Activated T-cell treated with anti-CD3 and anti-CD28 coated beads for 48 hours (primary cell): ENCODE measurements around the gene FBF1.
A peak's percentile ranks its signal among the peaks of the same experiment; 100 is the strongest.
"Not testable (repeated sequence)": the region's sequence is repeated elsewhere in the genome, so short reads cannot be mapped to it uniquely, and the experiment has no call there.

Experiments used
- DNase-seq: peaks from one replicate; pipeline ENCODE4 v3.0.0-alpha.2; 2020; ENCODE audit warnings: low read depth

The FBF1 gene

DNA sequence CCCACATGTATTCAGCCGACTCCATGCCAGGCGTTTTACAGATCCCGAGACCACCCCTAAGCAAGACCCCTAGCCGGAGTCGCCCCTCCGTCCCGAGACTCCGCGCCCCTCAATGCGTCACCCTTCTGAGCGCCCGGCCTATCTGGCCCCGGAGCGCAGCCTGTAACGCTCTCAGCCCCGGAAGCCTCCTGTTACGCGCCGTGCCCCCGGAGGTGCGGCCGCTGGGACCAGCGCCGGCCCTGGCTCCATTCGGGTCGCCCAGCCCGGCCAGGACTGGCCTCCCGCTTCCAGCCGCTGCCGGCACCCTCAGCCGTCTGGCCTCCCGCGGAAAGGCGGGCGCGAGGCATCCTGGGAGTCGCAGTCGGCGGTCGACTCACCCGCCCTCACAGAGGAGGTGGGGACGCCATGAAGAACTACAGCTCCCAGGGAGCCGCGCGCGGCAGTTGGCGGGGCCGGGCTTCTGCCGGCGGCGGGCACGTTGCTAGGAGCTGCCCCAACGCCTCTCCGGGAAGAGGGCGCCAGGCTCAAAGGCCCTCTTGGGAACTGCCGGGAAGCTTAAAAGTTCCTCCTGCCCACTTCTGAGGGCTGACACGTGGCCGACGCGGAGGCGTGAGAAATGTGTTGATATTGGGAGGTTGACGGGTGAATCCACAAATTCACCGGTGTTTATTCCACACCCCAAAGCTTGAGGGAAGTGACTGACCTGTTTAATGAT, at the start of gene FBF1:
Gene FBF1 (minus strand): TSS at position 316 of the 715 bp plus-strand sequence. CDS start 2,893 bp downstream, outside the sequence.
- DNase-seq, result peak; percentile 89

DNA sequence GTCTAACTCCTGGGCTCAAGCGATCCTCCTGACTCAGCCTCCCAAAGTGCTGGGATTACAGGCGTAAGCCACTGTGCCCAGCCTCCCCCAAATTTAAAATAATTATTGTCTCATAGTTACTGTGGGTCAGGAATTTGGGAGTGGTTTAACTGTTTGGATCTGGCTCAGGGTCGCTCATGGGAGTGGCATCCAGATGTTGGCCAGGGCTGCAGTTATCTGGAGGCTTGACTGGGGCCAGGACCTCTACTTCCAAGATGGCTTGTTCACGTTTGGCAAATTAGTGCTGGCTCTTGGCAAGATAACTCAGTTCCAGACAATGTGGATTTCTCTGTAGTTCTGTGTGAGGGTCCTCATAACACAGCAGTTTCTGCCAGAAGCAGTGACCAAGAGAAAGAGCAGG, 46.2 kb upstream of the FBF1 start:
- no peak for DNase-seq

- DNase-seq, result no peak
Measured at GRCh38 chr17:75985986-75986385, 45.1 kb upstream of the FBF1 start.

- DNase-seq, result no peak
Measured at GRCh38 chr17:75983501-75984181, 42.8 kb upstream of the FBF1 start.

DNA sequence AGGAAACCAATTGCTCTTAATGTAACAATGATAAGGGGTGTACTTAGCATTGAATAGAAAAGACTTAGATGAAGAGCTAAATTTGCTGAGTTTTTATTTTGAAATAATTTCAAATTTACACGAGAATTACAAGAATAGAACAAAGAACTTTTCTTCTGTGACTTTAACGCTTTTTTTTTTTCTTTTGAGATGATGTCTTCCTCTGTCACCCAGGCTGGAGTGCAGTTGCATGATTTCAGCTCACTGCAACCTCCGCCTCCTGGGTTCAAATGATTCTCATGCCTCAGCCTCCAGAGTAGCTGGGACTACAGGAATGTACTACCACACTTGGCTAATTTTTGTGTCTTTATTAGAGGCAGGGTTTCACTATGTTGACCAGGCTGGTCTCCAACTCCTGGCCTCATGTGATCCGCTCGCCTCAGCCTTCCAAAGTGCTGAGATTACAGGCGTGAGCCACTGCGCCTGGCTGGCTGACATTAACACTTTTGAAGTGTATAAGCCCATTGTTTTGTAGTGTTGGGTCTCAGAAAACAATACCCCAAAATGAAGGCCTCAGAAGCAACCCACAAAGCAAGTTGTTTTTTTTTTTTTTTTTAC, 40.3 kb upstream of the FBF1 start:
- no peak for DNase-seq

DNA sequence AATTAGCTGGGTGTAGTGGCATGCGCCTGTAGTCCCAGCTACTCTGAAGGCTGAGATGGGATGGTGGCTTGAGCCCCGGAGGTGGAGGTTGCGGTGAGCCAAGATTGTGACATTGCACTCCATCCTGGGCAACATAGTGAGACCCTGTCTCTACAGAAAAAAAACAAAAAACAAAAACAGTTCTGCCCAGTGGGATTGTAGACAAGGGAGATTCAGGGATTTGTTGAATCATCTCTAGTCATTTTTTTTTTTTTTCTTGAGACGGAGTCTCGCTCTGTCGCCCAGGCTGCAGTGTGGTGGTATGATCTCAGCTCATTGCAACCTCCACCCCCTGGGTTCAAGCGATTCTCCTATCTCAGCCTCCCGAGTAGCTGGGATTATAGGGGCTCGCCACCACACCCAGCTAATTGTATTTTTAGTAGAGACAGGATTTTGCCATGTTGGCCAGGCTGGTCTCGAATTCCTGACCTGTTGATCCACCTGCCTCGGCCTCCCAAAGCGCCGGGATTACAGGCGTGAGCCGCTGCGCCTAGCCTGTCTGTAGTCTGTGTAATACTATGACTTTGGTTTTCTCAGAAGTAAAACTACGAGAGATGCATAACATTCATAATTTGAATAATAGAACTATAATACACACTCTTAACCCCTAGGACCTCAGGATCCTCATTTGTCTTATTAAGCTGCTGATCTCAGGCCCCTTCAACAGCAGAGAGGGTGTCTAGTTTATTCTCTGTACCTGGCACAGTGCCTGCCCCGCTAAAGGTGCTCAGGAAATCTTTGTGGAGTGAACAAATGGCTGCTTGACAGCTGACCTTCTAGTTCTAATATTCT, 39.6 kb upstream of the FBF1 start:
- DNase-seq, result no peak

- no peak for DNase-seq
Measured at GRCh38 chr17:75979705-75980187, 38.9 kb upstream of the FBF1 start.

- peak; percentile 93 for DNase-seq
Measured at GRCh38 chr17:75978938-75979704, 38.3 kb upstream of the FBF1 start, which contains the start of the genes ACOX1 and TEN1. TSS of gene ACOX1 (minus strand) at chr17:75979166. CDS start at chr17:75979073, 93 bp downstream. TSS of gene TEN1 (plus strand) at chr17:75979240. CDS start at chr17:75986193, 6,953 bp downstream.

DNA sequence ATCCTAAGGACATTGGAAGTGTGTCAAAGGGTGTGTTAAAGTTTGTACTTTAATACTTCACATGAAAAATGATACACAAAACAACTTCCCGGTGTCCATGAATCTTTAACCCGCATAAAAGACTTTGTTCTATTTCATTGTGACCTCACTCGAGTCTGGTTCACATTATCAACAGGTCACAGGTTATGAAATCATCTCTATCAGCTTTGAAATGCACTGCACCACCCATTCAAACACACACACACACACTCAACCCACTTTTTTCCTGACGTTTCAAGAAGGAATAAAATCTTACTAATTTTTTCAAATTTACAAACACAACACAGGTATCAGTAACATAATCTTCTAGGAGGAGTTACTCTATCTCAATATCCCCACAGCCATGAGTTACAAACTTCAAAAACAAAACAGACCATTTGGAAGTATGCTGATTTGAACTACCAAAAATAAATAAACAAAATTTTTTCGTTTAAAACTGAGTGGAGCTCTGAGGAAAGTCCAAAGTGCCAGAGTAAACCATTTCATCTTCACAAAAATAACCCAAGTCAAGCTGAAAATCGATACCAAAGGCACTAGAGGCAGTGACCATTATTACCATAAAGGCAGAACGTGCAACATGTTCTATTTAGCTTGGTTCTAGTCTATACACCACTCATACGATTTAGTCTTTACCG, 35.5 kb upstream of the FBF1 start:
- DNase-seq, result no peak

DNA sequence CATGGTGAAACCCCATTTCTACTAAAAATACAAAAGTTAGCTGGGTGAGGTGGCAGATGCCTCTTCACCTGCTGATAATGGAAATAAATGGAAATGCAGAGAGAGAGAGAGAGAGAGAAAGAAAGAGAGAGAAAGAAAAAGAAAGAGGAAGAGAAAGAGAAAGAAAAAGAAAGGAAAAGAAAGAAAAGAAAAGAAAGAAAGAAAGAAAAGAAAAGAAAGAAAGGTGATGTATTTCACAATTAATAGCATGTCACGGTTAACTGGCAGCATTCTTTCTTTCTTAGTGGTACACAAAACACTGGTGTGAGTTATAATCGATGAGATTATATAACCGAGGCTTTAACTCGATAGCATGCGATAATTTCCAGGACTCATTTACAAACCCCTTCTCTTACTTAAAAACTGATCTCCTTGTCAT, 34.9 kb upstream of the FBF1 start:
- DNase-seq, result no peak

DNA sequence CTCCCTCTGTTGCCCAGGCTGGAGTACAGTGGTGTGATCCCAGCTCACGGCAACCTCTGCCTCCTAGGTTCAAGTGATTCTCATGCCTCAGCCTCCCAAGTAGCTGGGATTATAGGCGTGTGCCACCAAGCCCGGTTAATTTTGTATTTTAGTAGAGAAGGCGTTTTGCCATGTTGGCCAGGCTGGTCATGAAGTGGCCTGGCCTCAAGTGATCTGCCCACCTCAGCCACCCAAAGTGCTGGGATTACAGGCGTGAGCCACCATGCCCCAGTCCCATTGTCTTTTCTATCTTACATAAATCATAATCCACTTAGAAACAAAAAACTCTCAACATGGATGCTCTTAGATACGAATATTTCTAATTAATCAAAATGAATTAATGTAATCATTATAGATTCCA, 34.3 kb upstream of the FBF1 start:
- not testable (repeated sequence) for DNase-seq

- DNase-seq, result no peak
Measured at GRCh38 chr17:75970626-75971025, 29.8 kb upstream of the FBF1 start.

- no peak for DNase-seq
Measured at GRCh38 chr17:75970011-75970523, 29.2 kb upstream of the FBF1 start.

DNA sequence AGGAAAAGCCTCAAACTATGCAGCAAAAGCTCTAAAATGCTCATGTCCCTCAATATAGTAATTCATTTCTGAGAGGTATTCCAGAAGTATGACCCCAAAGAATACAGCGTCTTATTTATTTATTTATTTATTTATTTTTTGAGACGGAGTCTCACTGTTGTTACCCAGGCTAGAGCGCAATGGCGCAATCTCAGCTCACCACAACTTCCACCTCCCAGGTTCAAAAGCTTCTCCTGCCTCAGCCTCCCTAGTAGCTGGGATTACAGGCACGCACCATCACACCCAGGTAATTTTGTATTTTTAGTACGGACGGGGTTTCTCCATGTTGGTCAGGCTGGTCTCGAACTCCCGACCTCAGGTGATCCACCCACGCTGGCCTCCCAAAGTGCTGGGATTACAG, 28.2 kb upstream of the FBF1 start:
- DNase-seq, result not testable (repeated sequence)

GRCh38 chr17:75965468-75965867, 24.6 kb upstream of the FBF1 start:
- no peak for DNase-seq

GRCh38 chr17:75959839-75960511, 19.1 kb upstream of the FBF1 start:
- no peak for DNase-seq

DNA sequence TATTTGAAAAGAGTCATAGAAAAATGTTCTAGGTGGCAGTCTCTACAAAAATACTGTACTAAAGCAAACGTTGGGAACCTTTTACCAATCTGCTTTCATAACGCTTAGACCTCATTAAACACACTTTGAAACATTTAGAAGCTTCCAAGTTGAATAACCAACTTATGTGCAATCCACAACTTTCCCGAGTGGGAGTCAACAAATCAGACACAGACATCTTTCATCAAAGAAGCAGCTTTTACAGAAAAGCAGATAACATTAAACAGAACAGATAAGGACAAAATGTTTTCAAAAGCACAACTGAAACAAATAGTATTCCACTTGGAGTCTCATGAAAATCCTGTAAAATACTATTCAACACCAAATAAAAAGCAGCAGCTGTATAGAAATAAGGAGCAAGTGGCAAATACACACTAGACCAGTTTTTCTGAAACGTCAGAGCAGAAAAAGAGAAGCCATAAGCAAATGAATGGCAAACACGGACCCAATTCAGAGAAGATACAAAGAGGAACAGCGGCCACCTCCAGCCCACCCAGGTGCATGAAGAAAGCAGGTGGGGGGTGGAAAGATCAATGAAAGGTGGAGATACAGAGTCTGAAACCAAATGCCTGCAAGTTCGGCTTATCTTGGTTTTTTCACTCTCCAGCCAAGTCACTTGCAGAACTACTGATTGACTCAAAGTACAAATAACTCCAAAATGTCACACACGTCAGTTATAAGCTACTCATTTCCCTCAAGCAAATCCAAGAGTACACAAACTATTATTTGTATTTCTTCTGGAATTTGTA, 18.4 kb upstream of the FBF1 start:
- no peak for DNase-seq

DNA sequence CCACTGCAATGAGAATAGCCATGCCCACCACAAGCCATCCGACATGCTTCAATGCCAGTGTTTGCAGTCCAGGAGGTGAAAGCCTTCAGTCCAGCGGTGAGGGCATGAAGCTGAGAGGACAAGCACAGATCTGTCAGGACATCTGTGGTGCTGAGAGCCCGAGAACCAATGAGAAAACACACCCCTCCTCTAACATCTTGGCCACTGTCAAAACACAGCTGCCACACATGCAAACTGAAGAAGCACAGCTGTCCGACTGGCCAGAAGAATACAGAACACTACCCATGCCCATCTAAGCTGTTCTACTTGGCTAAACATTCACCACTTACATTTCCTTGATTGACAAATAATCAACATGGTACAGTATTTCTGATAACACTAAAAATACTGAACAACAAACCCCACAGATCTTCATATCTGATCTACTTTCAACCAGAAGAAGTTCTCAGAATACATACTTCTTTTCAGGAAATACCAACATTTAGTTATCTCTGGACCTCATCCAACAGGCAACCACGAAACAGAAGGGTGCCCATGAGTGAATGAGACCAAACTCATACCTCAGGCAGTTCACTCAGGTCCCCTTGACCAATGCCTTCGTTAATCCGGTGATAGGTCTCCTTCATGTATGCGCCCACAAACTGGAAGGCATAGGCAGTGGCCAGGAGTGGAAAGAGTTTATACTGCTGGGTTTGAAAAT, 10.2 kb upstream of the FBF1 start:
- DNase-seq, result no peak
